ENCODE data around the gene CEBPA. TPM values are rescaled to one million over a fixed set of nuclear protein-coding genes. Genes with fewer than 3 reads are reported as not detected.

CEBPA gene
- total RNA-seq, 1 donor from 2014 or later: 0.45 TPM

GRCh38 chr19:33275559-33275932 is 26.8 kb downstream of the CEBPA start:
- H3K79me2 ChIP-seq (ENCODE audit: insufficient read depth, low read length): no peaks in the 10 kb centered on the region
- Mint-ChIP-seq H3K27me3 (ENCODE audit: low read depth, unreplicated experiment) (peaks cover 20% of the 10 kb centered on the region), H3K9me3 (ENCODE audit: unreplicated experiment) (no peaks in the 10 kb centered on the region), H3K27ac (ENCODE audit: unreplicated experiment) (no peak overlapping the region), H3K36me3 (ENCODE audit: low read depth, unreplicated experiment) (no peaks in the 10 kb centered on the region), H3K4me3 (ENCODE audit: unreplicated experiment) (no peak overlapping the region), H3K4me1 (ENCODE audit: low read depth, unreplicated experiment) (peaks cover 7% of the 10 kb centered on the region)
- peaks cover 10% of the 10 kb centered on the region for H3K4me1 ChIP-seq (ENCODE audit: insufficient read depth, low read length)
- H3K27me3 ChIP-seq (ENCODE audit: insufficient read depth, low read length): no peaks in the 10 kb centered on the region
- H3K4me3 ChIP-seq (ENCODE audit: insufficient read depth, low read depth, low read length): no peak overlapping the region
- H3K9ac ChIP-seq (ENCODE audit: low read length): no peak overlapping the region
- no peaks in the 10 kb centered on the region for H4K20me1 ChIP-seq (ENCODE audit: insufficient read depth, low read length)
- FAIRE-seq (no peak), DNase-seq (ENCODE audit: low read depth) (no peak)
- no peak overlapping the region for H3K4me2 ChIP-seq (ENCODE audit: low read length)
- no peak for TF ChIP-seq EZH2 (IDR thresholded peaks at IDR 0.05; ENCODE audit: insufficient read depth, low read length)
- TF ChIP-seq, protein P1, sequence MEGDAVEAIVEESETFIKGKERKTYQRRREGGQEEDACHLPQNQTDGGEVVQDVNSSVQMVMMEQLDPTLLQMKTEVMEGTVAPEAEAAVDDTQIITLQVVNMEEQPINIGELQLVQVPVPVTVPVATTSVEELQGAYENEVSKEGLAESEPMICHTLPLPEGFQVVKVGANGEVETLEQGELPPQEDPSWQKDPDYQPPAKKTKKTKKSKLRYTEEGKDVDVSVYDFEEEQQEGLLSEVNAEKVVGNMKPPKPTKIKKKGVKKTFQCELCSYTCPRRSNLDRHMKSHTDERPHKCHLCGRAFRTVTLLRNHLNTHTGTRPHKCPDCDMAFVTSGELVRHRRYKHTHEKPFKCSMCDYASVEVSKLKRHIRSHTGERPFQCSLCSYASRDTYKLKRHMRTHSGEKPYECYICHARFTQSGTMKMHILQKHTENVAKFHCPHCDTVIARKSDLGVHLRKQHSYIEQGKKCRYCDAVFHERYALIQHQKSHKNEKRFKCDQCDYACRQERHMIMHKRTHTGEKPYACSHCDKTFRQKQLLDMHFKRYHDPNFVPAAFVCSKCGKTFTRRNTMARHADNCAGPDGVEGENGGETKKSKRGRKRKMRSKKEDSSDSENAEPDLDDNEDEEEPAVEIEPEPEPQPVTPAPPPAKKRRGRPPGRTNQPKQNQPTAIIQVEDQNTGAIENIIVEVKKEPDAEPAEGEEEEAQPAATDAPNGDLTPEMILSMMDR (IDR thresholded peaks at IDR 0.05; ENCODE audit: insufficient read depth, low read depth, low read length): no peak
- H3K27ac ChIP-seq (ENCODE audit: low read depth, low read length): no peak overlapping the region
- H3K36me3 ChIP-seq (ENCODE audit: insufficient read depth, low read length): no peaks in the 10 kb centered on the region
- H3K9me3 ChIP-seq (ENCODE audit: insufficient read depth, low read depth, low read length): no peaks in the 10 kb centered on the region
- no peak overlapping the region for H2AFZ ChIP-seq (ENCODE audit: low read depth, low read length)

- H3K4me2 ChIP-seq (ENCODE audit: low read length): no peak overlapping the region
- Mint-ChIP-seq H3K36me3 (ENCODE audit: low read depth, unreplicated experiment) (no peaks in the 10 kb centered on the region), H3K9me3 (ENCODE audit: unreplicated experiment) (no peaks in the 10 kb centered on the region), H3K4me3 (ENCODE audit: unreplicated experiment) (no peak overlapping the region), H3K27ac (ENCODE audit: unreplicated experiment) (no peak overlapping the region), H3K27me3 (ENCODE audit: low read depth, unreplicated experiment) (peaks cover 18% of the 10 kb centered on the region), H3K4me1 (ENCODE audit: low read depth, unreplicated experiment) (peaks cover 7% of the 10 kb centered on the region)
- no peaks in the 10 kb centered on the region for H4K20me1 ChIP-seq (ENCODE audit: insufficient read depth, low read length)
- DNase-seq (ENCODE audit: low read depth) (no peak), FAIRE-seq (no peak)
- no peak overlapping the region for H3K9ac ChIP-seq (ENCODE audit: low read length)
- H3K27me3 ChIP-seq (ENCODE audit: insufficient read depth, low read length): no peaks in the 10 kb centered on the region
- no peak overlapping the region for H2AFZ ChIP-seq (ENCODE audit: low read depth, low read length)
- no peaks in the 10 kb centered on the region for H3K79me2 ChIP-seq (ENCODE audit: insufficient read depth, low read length)
- no peaks in the 10 kb centered on the region for H3K9me3 ChIP-seq (ENCODE audit: insufficient read depth, low read depth, low read length)
- H3K4me1 ChIP-seq (ENCODE audit: insufficient read depth, low read length): peaks cover 10% of the 10 kb centered on the region
- TF ChIP-seq, protein P1 (IDR thresholded peaks at IDR 0.05; ENCODE audit: insufficient read depth, low read depth, low read length): no peak
- TF ChIP-seq EZH2 (IDR thresholded peaks at IDR 0.05; ENCODE audit: insufficient read depth, low read length): no peak
- H3K27ac ChIP-seq (ENCODE audit: low read depth, low read length): no peak overlapping the region
- no peak overlapping the region for H3K4me3 ChIP-seq (ENCODE audit: insufficient read depth, low read depth, low read length)
- H3K36me3 ChIP-seq (ENCODE audit: insufficient read depth, low read length): no peaks in the 10 kb centered on the region
These were observed 27.4 kb downstream of the CEBPA start for GRCh38 chr19:33274663-33275558.

All from astrocyte (in vitro differentiated cells and primary cell).